Endodermal cell (in vitro differentiated cells): Measurements from ENCODE around the gene ERBIN. TPM values are rescaled to one million over a fixed set of nuclear protein-coding genes. Genes with fewer than 3 reads are reported as not detected.

Experiments used
- DNase-seq: peaks from one replicate; pipeline ENCODE4 v3.0.0-alpha.2; 2017
- H3K27ac ChIP-seq: 2 replicates; pipeline ENCODE4 v1.5.1; 2013; ENCODE audit warnings: mild to moderate bottlenecking, low read depth, low read length, moderate library complexity
- H3K27me3 ChIP-seq: 2 replicates; pipeline ENCODE4 v1.6.1; 2013; ENCODE audit warnings: mild to moderate bottlenecking, low read length, moderate library complexity; ENCODE audit not compliant: insufficient read depth, control insufficient read depth, poor library complexity, severe bottlenecking
- H3K36me3 ChIP-seq: 2 replicates; pipeline ENCODE4 v1.7.0; 2013; ENCODE audit warnings: mild to moderate bottlenecking, low read length, moderate library complexity; ENCODE audit not compliant: control insufficient read depth, insufficient read depth
- H3K4me1 ChIP-seq: one replicate; pipeline ENCODE4 v1.7.0; 2013; ENCODE audit warnings: low read length; ENCODE audit not compliant: control insufficient read depth, insufficient read depth
- H3K4me3 ChIP-seq: 2 replicates; pipeline ENCODE4 v1.5.1; 2013; ENCODE audit warnings: mild to moderate bottlenecking, low read length, moderate library complexity
- H3K9ac ChIP-seq: 2 replicates; pipeline ENCODE4 v1.6.1; 2013; ENCODE audit warnings: mild to moderate bottlenecking, low read length, moderate library complexity; ENCODE audit not compliant: poor library complexity, severe bottlenecking; ENCODE audit errors: extremely low read depth
- H3K9me3 ChIP-seq: 2 replicates; pipeline ENCODE4 v1.6.1; 2013; ENCODE audit warnings: mild to moderate bottlenecking, low read length, moderate library complexity; ENCODE audit not compliant: control insufficient read depth
- H3K27ac Mint-ChIP-seq: 2 replicates; pipeline ENCODE4 v1.8.0; 2020; ENCODE audit warnings: mixed read lengths
- H3K27me3 Mint-ChIP-seq: 2 replicates; pipeline ENCODE4 v1.8.0; 2021; ENCODE audit warnings: mild to moderate bottlenecking, mixed read lengths; ENCODE audit not compliant: insufficient read depth
- H3K36me3 Mint-ChIP-seq: 2 replicates; pipeline ENCODE4 v1.8.0; 2020; ENCODE audit warnings: low read depth, mixed read lengths
- H3K4me1 Mint-ChIP-seq: 2 replicates; pipeline ENCODE4 v1.8.0; 2020; ENCODE audit warnings: mixed read lengths
- H3K4me3 Mint-ChIP-seq: 2 replicates; pipeline ENCODE4 v1.8.0; 2020; ENCODE audit warnings: mild to moderate bottlenecking, moderate library complexity, mixed read lengths
- H3K9me3 Mint-ChIP-seq: 2 replicates; pipeline ENCODE4 v1.8.0; 2020; ENCODE audit warnings: mild to moderate bottlenecking, mixed read lengths
- CTCF ChIP-seq: fragments of 200-600 bp; sonication (generic); conservative IDR thresholded peaks from 2 replicates; pipeline ENCODE4 v1.5.0; 2021; ENCODE audit warnings: antibody characterized with exemption, mild to moderate bottlenecking
- WGBS, 2 experiments: methylation state at CpG; one replicate each; pipeline versions ENCODE4 v1.1.5 to v1.1.7; 2013; ENCODE audit warnings: missing lambda C conversion rate in 2 of 2, mixed read lengths in 1 of 2; ENCODE audit not compliant: insufficient coverage in 1 of 2, insufficient read length in 1 of 2; 5-methylcytosine and 5-hydroxymethylcytosine counted together
- total RNA-seq, 2 donors: library from RNA; stranded (reverse); fragmentation: NEBNext Ultra II Directional in 1 of 2; extraction: Animal tissue kit (Norgen Biotek cat#: 25700) in 1 of 2; gene quantifications; 2 replicates in 1 of 2; 3 replicates in 1 of 2; pipeline ENCODE4 v1.2.1, GENCODE V29; 2021

ERBIN gene
- total RNA-seq, 2 donors from 2014 or later: 51.8 to 54.4 TPM

- H3K36me3 Mint-ChIP-seq: peaks cover 45% of the 10 kb centered on the region
- Histone ChIP-seq H3K36me3 (peaks cover 10% of the 10 kb centered on the region), H3K9ac (no peak overlapping the region), H3K27me3 (no peaks in the 10 kb centered on the region), H3K27ac (no peak overlapping the region), H3K9me3 (peaks cover 3% of the 10 kb centered on the region), H3K4me1 (no peaks in the 10 kb centered on the region), H3K4me3 (no peak overlapping the region)
- H3K27ac Mint-ChIP-seq: no peak overlapping the region
- H3K9me3 Mint-ChIP-seq: peaks cover 9% of the 10 kb centered on the region
- H3K4me1 Mint-ChIP-seq: peaks cover 13% of the 10 kb centered on the region
- no peak overlapping the region for H3K4me3 Mint-ChIP-seq
- WGBS, 2 experiments: 97 to 100% methylated on average over 14 of the region's 14 CpGs
- no peak for TF ChIP-seq CTCF
- DNase-seq: no peak
- no peaks in the 10 kb centered on the region for H3K27me3 Mint-ChIP-seq
Measured at GRCh38 chr5:66004216-66004615, 77.8 kb downstream of the ERBIN start.

- H3K27me3 Mint-ChIP-seq: no peaks in the 10 kb centered on the region
- Histone ChIP-seq H3K4me3 (no peak overlapping the region), H3K4me1 (no peaks in the 10 kb centered on the region), H3K36me3 (peaks cover 25% of the 10 kb centered on the region), H3K27ac (no peak overlapping the region), H3K9ac (no peak overlapping the region), H3K27me3 (no peaks in the 10 kb centered on the region), H3K9me3 (no peaks in the 10 kb centered on the region)
- H3K27ac Mint-ChIP-seq: no peak overlapping the region
- no peak for DNase-seq
- TF ChIP-seq CTCF: no peak
- H3K36me3 Mint-ChIP-seq: peaks cover 26% of the 10 kb centered on the region
- H3K9me3 Mint-ChIP-seq: peaks cover 7% of the 10 kb centered on the region
- no peaks in the 10 kb centered on the region for H3K4me1 Mint-ChIP-seq
- H3K4me3 Mint-ChIP-seq: no peak overlapping the region
- WGBS, 2 experiments: 96 to 100% methylated on average over 2 of the region's 2 CpGs
Measured at GRCh38 chr5:66009277-66009676, 82.9 kb downstream of the ERBIN start.

- H3K27ac Mint-ChIP-seq: peak overlapping the region; percentile 49
- TF ChIP-seq CTCF: no peak
- Histone ChIP-seq H3K27me3 (no peaks in the 10 kb centered on the region), H3K27ac (no peak overlapping the region), H3K4me3 (no peak overlapping the region), H3K4me1 (no peaks in the 10 kb centered on the region), H3K36me3 (peaks cover 31% of the 10 kb centered on the region), H3K9me3 (no peaks in the 10 kb centered on the region), H3K9ac (no peak overlapping the region)
- no peak for DNase-seq
- peaks cover 21% of the 10 kb centered on the region for H3K36me3 Mint-ChIP-seq
- H3K4me1 Mint-ChIP-seq: no peaks in the 10 kb centered on the region
- no peak overlapping the region for H3K4me3 Mint-ChIP-seq
- H3K27me3 Mint-ChIP-seq: no peaks in the 10 kb centered on the region
- H3K9me3 Mint-ChIP-seq: peaks cover 5% of the 10 kb centered on the region
Measured at GRCh38 chr5:66010476-66010875, 84.1 kb downstream of the ERBIN start.
